Smooth muscle cell (in vitro differentiated cells): ENCODE measurements around the gene GRIN2D. TPM values are rescaled to one million over a fixed set of nuclear protein-coding genes. Genes with fewer than 3 reads are reported as not detected.
A peak's percentile ranks its signal among the peaks of the same experiment; 100 is the strongest.
"Not testable (repeated sequence)": the region's sequence is repeated elsewhere in the genome, so short reads cannot be mapped to it uniquely, and the experiment has no call there.

Experiments
- DNase-seq: peaks from one replicate; lab custom pipeline; 2025; ENCODE audit not compliant: unreplicated experiment; lab: John Stamatoyannopoulos, UW
- H2AFZ ChIP-seq: fragments of 200-600 bp; sonication (generic); 2 replicates; pipeline ENCODE4 v1.6.0; 2016; ENCODE audit warnings: antibody characterized with exemption, low read depth, mild to moderate bottlenecking
- H3F3A ChIP-seq: fragments of 200-600 bp; sonication (generic); 2 replicates; pipeline ENCODE4 v1.6.0; 2017; ENCODE audit warnings: antibody characterized with exemption, low read depth
- H3K27ac ChIP-seq: fragments of 200-600 bp; sonication (generic); 2 replicates; pipeline ENCODE4 v1.5.1; 2016; ENCODE audit warnings: low read depth, mild to moderate bottlenecking
- H3K27me3 ChIP-seq: fragments of 200-600 bp; sonication (generic); 2 replicates; pipeline ENCODE4 v1.6.1; 2016; ENCODE audit warnings: low read depth, mild to moderate bottlenecking
- H3K36me3 ChIP-seq: fragments of 200-600 bp; sonication (generic); 2 replicates; pipeline ENCODE4 v1.5.1; 2016; ENCODE audit warnings: low read depth
- H3K4me1 ChIP-seq: fragments of 200-600 bp; sonication (generic); 2 replicates; pipeline ENCODE4 v1.5.1; 2016; ENCODE audit warnings: low read depth
- H3K4me2 ChIP-seq: fragments of 200-600 bp; sonication (generic); 2 replicates; pipeline ENCODE4 v1.6.0; 2016; ENCODE audit warnings: mild to moderate bottlenecking
- H3K4me3 ChIP-seq: fragments of 200-600 bp; sonication (generic); 2 replicates; pipeline ENCODE4 v1.5.1; 2016; ENCODE audit warnings: mild to moderate bottlenecking
- H3K79me2 ChIP-seq: fragments of 200-600 bp; sonication (generic); 2 replicates; pipeline ENCODE4 v1.6.0; 2016; ENCODE audit warnings: low read depth, mild to moderate bottlenecking
- H3K9ac ChIP-seq: fragments of 200-600 bp; sonication (generic); 2 replicates; pipeline ENCODE4 v1.6.0; 2016; ENCODE audit warnings: low read depth
- H3K9me3 ChIP-seq: fragments of 200-600 bp; sonication (generic); replicated peaks from 2 replicates; pipeline ENCODE4 v1.5.1; 2016; ENCODE audit warnings: low read depth
- H4K20me1 ChIP-seq: fragments of 200-600 bp; sonication (generic); 2 replicates; pipeline ENCODE4 v1.6.0; 2016; ENCODE audit warnings: low read depth
- CTCF ChIP-seq: fragments of 200-600 bp; sonication (generic); IDR thresholded peaks from 2 replicates; pipeline ENCODE4 v1.5.1; 2017; ENCODE audit warnings: borderline replicate concordance, mild to moderate bottlenecking, antibody characterized with exemption; ENCODE audit not compliant: insufficient read depth, poor library complexity, severe bottlenecking
- WGBS: methylation state at CpG from one replicate; pipeline ENCODE4 v1.1.7; 2016; ENCODE audit warnings: low lambda C conversion rate; 5-methylcytosine and 5-hydroxymethylcytosine counted together
- polyA plus RNA-seq: library from polyadenylated mRNA; unstranded; fragments of >200 nt; fragmentation: Nextera tagmentation; extraction: Ambion mirVana; gene quantifications from 2 replicates; pipeline ENCODE4 v1.2.1, GENCODE V29; 2016
- total RNA-seq: library from RNA; depleted of rRNA; stranded (reverse); fragments of >200 nt; gene quantifications from 2 replicates; pipeline ENCODE4 v1.2.3, GENCODE V29; 2014

Gene GRIN2D
- total and polyA plus RNA-seq, 2 experiments from 2014 or later = 4.0 to 10.7 TPM

DNA sequence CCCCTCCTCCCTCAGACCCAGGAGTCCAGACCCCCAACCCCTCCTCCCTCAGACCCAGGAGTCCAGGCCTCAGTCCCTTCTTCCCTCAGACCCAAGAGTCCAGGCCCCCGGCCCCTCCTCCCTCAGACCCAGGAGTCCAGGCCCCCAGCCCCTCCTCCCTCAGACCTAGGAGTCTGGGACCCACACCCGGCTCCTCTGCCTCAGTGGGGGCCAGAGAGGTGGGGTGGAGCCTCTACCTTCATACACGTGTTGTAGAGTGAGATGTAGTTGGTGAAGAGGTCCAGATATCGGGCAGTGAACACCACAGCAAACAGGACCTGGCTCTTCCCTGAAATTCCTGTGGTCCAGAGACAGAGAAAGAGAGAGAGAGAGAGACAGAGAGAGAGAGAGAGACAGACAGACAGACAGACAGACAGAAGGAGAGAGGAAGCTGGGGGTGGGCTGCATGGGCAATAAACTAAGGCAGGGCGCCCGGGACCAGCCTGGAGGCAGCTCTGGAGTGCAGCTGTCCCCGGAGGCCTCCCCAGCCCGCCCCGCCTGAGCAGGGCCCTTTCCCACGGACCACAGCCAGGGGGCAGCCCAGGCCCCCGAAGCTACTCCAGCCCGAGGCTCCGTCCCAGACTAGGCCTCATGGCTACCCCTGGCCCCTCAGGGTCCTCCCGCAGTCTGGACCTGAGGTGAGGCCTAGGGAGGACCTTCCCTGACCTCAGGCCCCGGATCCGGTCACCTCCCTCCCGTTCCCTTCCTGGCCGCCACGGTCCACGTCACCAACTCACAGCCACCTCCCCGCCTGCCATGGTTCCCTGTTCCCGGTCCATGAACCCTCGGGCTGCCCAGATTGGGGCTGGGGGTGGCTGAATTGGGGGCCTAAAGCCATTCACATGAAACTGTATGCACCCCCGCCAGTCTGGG is 3.0 kb upstream of the GRIN2D start:
- peak; percentile 48 for TF ChIP-seq CTCF
- Histone ChIP-seq H3K9me3 (no peaks in the 10 kb centered on the region), H3K27me3 (no peaks in the 10 kb centered on the region), H4K20me1 (peaks cover 40% of the 10 kb centered on the region), H3K4me3 (peak overlapping the region; percentile 83), H3K79me2 (peaks cover 32% of the 10 kb centered on the region), H3K36me3 (peaks cover 3% of the 10 kb centered on the region), H3K27ac (peak overlapping the region; percentile 72), H3K4me2 (peak overlapping the region; percentile 86), H3K4me1 (peaks cover 18% of the 10 kb centered on the region), H3F3A (peaks cover 5% of the 10 kb centered on the region), H3K9ac (peak overlapping the region; percentile 95), H2AFZ (peak overlapping the region; percentile 23)
- WGBS = 8% methylated on average over 15 of the region's 24 CpGs
- DNase-seq = no peak

DNA sequence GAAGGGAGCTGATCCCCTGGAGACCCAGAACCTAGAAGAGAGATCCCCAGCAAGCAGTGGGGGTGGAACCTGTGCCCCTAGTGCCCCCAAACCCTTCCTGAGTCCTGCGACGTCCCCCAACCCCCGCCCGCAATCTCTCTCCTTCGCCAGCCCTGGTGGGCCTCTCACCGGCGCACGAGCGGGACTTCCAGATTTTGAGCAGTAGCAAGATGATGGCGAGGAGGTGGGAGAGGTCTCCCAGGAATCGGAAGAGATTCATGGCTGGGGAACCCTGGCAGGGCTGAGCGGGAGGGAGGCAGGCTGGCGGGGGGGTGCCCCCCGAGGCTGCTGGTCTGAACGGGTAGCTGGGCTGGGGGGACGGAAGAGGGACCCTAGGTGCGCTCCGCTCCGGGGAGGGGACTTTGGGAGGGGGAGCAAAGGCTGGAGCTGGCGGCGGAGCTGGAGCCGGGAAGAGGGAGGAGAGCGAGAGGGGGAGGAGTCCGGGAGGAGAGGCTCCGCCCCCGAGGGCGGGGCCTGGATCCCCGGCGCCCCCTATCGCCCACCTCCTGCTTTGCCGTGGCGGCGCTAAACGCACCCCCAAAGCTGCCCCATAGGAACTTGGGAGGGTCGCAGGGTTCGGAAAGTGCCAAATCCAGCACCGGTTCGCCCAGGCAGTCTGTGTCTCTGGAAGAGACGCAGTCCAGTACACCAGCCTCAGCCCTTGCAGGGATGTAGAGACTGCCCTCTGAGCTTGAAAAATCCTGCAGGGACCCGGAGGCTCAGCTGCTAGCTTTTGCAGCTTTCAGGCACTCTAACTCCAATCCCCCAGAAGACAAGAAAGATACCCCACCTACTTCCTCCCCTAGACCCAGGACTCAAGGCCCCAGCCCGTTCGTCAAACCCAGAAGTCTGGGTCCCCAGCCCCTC is 2.1 kb upstream of the GRIN2D start, which contains the start of gene KDELR1:
Gene KDELR1 (minus strand): TSS at position 452 of the 906 bp plus-strand sequence. CDS start 193 bp downstream, at position 259.
- H2AFZ ChIP-seq = peak within 1 kb of the TSS; percentile 23
- peak; percentile 57 for DNase-seq
- H3K4me3 ChIP-seq = peak within 1 kb of the TSS; percentile 83
- H3K79me2 ChIP-seq = peaks cover 32% of the 10 kb centered on the region
- H4K20me1 ChIP-seq = peaks cover 32% of the 10 kb centered on the region
- H3K4me2 ChIP-seq = peak within 1 kb of the TSS; percentile 86
- peak within 1 kb of the TSS; percentile 72 for H3K27ac ChIP-seq
- peaks cover 27% of the 10 kb centered on the region for H3K4me1 ChIP-seq
- H3K36me3 ChIP-seq = no peaks in the 10 kb centered on the region
- TF ChIP-seq CTCF = peak; percentile 80
- no peaks in the 10 kb centered on the region for H3K27me3 ChIP-seq
- peak within 1 kb of the TSS; percentile 95 for H3K9ac ChIP-seq
- WGBS = 14% methylated on average over 19 of the region's 42 CpGs
- H3F3A ChIP-seq = peaks cover 5% of the 10 kb centered on the region
- H3K9me3 ChIP-seq = no peaks in the 10 kb centered on the region

GRCh38 chr19:48392006-48392344 is 1.5 kb upstream of the GRIN2D start:
- H3K9ac ChIP-seq, H2AFZ ChIP-seq, H3K4me2 ChIP-seq, H3K9me3 ChIP-seq, H3K36me3 ChIP-seq, H3K27me3 ChIP-seq, H3F3A ChIP-seq, H3K27ac ChIP-seq, DNase-seq, H3K4me3 ChIP-seq: not testable (repeated sequence)
- H4K20me1 ChIP-seq = peaks cover 25% of the 10 kb centered on the region
- H3K79me2 ChIP-seq = peaks cover 32% of the 10 kb centered on the region
- WGBS = no CpG with 5 or more reads among the region's 1 CpG
- peaks cover 30% of the 10 kb centered on the region for H3K4me1 ChIP-seq
